Ishikawa (cell line): ENCODE data around the gene PAPPA.

Source experiments
- CEBPB ChIP-seq: IDR thresholded peaks from 2 replicates; pipeline ENCODE4 v1.6.1; 2012
- CREB1 ChIP-seq: IDR thresholded peaks from 2 replicates; pipeline ENCODE4 v1.6.1; 2012; ENCODE audit warnings: low read depth
- EGR1 ChIP-seq: IDR thresholded peaks from 2 replicates; pipeline ENCODE4 v1.6.1; 2012
- EP300 ChIP-seq: IDR thresholded peaks from 2 replicates; pipeline ENCODE4 v1.6.1; 2012; ENCODE audit warnings: borderline replicate concordance
- NFIC ChIP-seq: IDR thresholded peaks from 2 replicates; pipeline ENCODE4 v1.6.1; 2012
- TAF1 ChIP-seq: IDR thresholded peaks from 2 replicates; pipeline ENCODE4 v1.6.1; 2012; ENCODE audit warnings: low read depth, mild to moderate bottlenecking
- TEAD4 ChIP-seq: IDR thresholded peaks from 2 replicates; pipeline ENCODE4 v1.6.1; 2012
- TF ChIP-seq, protein P1 (sequence below): IDR thresholded peaks from 2 replicates; pipeline ENCODE4 v1.6.1; 2012

DNA sequence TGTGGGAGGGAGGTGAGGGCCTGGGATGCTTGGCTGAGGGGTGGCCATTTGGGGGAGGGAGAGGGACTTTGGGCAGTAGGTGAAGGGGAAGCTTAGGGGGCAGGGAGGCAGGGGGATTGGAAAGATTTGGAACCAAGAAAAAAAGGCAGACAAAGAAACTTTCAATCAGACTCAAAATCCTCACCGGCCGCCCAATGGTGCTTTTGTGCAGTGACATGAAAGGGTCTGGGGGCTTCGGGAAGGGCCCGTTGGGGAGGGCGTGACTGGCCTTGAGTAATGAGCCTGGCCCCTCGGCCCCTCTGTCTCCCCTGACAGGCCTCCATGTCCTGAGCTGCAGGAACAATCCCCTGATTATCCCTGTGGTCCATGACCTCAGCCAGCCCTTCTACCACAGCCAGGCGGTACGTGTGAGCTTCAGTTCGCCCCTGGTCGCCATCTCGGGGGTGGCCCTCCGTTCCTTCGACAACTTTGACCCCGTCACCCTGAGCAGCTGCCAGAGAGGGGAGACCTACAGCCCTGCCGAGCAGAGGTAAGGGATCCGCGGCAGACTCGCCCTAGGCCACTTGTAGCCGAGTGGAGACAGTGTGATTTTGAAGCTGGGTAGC, 181.1 kb downstream of the PAPPA start:
- no peak for TF ChIP-seq CEBPB
- no peak for TF ChIP-seq EP300
- no peak for TF ChIP-seq TEAD4
- TF ChIP-seq NFIC = no peak
- TF ChIP-seq EGR1 = no peak
- TF ChIP-seq, protein P1, sequence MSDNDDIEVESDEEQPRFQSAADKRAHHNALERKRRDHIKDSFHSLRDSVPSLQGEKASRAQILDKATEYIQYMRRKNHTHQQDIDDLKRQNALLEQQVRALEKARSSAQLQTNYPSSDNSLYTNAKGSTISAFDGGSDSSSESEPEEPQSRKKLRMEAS = no peak
- no peak for TF ChIP-seq TAF1
- no peak for TF ChIP-seq CREB1
